ENCODE results near the gene PLCL1. TPM values are rescaled to one million over a fixed set of nuclear protein-coding genes. Genes with fewer than 3 reads are reported as not detected.

Gene PLCL1
- total RNA-seq, 1 donor from 2014 or later, result 0.04 TPM

DNA sequence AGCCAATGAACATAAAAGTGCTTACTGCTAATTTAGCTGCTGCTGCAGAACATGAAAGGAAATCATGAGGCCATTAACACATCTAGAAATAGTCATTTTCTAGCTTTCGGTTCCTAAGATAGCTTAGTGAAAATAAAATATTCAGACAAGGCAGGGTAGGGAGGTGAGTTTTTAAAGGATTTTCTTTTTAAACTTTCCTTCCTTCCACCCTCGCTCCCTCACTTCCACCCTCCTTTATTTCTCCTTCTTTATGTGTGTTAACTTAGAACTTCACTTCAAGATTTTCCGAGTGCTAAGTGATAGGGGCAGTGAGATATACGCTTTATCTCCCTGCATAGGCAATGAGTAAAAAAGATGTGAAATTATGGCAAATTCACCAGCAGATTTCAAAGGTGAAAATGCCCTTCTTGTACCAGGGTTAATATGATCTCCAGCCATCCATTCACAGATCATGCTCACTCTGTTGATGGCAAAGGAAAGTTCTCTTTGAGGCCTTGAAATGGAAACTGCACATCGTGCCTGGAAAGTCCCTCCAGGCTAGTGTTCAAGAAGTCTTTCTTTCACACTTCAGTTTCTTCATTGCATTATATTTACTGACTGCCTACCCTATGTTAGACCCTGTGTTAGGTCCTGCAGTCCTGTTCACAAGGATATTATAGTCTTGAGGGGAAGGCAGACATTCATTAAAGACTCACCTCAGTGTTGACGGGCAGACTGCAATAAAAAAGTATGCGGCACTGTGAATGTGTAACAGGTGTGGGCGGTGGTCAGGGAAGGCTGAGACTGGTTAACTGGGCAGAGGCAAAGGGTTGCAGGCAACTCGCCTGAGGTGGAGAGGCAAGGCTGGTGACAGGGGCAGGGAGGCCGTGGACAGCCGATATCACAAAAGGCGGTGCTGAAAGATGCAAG is 200.8 kb downstream of the PLCL1 start:
- Mint-ChIP-seq H3K4me3 (no peak overlapping the region), H3K27me3 (no peaks in the 10 kb centered on the region), H3K4me1 (no peaks in the 10 kb centered on the region), H3K9me3 (no peaks in the 10 kb centered on the region), H3K27ac (peak overlapping the region; percentile 47), H3K36me3 (ENCODE audit: low read depth) (no peaks in the 10 kb centered on the region)
- intact Hi-C loops (cut with micrococcal nuclease), result no loop called here
- ChIA-PET CTCF (no interaction called here), POLR2A (no interaction called here)
- TF ChIP-seq CTCF (IDR thresholded peaks at IDR 0.05), result no peak
- DNase-seq, result no peak
- no peak for ATAC-seq (ENCODE audit: low read depth)

- no peaks in the 10 kb centered on the region for H3K9me3 Mint-ChIP-seq
- TF ChIP-seq CTCF (IDR thresholded peaks at IDR 0.05), result no peak
- ATAC-seq (ENCODE audit: low read depth) (no peak), DNase-seq (no peak)
- ChIA-PET POLR2A (no interaction called here), CTCF (no interaction called here)
- no peaks in the 10 kb centered on the region for H3K4me1 Mint-ChIP-seq
- no peak overlapping the region for H3K4me3 Mint-ChIP-seq
- no peaks in the 10 kb centered on the region for H3K27me3 Mint-ChIP-seq
- no peaks in the 10 kb centered on the region for H3K36me3 Mint-ChIP-seq (ENCODE audit: low read depth)
- no peak overlapping the region for H3K27ac Mint-ChIP-seq
- intact Hi-C loops (cut with micrococcal nuclease), result no loop called here
Measured at GRCh38 chr2:198006733-198007132, 202.3 kb downstream of the PLCL1 start.

DNA sequence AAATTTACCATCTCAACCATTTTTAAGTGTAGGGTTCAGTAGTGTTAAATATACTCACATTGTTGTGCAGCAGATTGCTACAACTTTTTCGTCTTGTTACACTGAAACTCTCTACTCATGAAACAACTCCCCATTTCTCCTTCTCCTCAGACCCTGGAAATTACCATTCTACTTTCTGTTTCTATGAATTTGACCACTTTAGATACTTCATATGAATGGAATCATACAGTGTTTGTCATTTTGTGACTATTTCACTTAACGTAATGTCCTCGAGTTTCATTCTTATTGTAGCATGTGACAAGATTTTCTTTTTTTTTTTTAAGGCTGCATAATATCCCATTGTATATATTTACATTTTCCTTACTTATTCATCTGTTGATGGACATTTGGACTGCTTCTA is 203.8 kb downstream of the PLCL1 start:
- POLR2A ChIA-PET, result no interaction called here
- no peaks in the 10 kb centered on the region for H3K36me3 Mint-ChIP-seq (ENCODE audit: low read depth)
- CTCF ChIA-PET, result no interaction called here
- TF ChIP-seq CTCF (IDR thresholded peaks at IDR 0.05), result no peak
- H3K27me3 Mint-ChIP-seq, result no peaks in the 10 kb centered on the region
- no peak for DNase-seq
- H3K4me3 Mint-ChIP-seq, result no peak overlapping the region
- no peaks in the 10 kb centered on the region for H3K9me3 Mint-ChIP-seq
- H3K4me1 Mint-ChIP-seq, result no peaks in the 10 kb centered on the region
- H3K27ac Mint-ChIP-seq, result no peak overlapping the region
- no peak for ATAC-seq (ENCODE audit: low read depth)
- intact Hi-C loops (cut with micrococcal nuclease), result no loop called here

DNA sequence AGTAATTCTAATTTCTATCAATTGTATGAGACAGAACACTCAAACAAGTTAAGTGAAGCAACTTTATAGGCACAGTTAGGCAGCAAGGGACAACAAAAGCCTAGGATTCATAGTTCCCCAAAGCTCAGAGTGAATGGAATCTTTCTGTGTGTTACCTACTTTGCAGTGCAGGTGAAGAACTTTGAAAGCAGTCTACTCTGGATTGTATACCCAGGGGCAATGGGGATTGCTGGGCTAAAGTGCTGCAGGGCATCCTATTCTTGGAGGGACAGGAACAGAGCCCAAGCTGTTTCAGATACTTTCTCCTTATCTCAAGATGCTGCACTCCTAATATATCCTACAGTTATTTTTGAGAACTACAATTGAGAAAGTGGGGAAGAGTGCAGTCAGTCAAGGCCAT is 207.6 kb downstream of the PLCL1 start:
- TF ChIP-seq CTCF (IDR thresholded peaks at IDR 0.05), result no peak
- CTCF ChIA-PET, result no interaction called here
- Mint-ChIP-seq H3K27ac (no peak overlapping the region), H3K27me3 (no peaks in the 10 kb centered on the region), H3K36me3 (ENCODE audit: low read depth) (no peaks in the 10 kb centered on the region), H3K4me3 (no peak overlapping the region), H3K9me3 (no peaks in the 10 kb centered on the region), H3K4me1 (no peaks in the 10 kb centered on the region)
- intact Hi-C loops (cut with micrococcal nuclease), result no loop called here
- POLR2A ChIA-PET, result no interaction called here
- DNase-seq (no peak), ATAC-seq (ENCODE audit: low read depth) (no peak)

DNA sequence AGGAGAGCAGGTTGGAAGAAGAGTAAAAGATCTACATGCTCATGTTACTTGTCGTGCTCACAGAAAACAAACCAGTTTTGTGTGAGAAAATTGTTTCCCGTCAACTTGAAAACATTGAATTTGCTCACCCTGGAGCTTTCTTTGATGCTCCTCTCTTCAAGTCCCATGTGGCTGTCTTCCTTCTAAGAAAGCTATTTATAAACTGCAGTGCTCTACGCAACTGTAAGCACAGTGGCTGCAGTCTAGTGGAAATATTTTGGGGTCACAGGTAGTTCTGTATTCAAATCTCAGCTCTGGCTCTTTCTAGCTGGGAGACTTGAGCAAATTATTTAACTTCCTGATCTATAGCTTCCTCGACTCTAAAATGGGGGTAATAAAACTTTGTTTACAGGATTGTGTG is 211.8 kb downstream of the PLCL1 start:
- DNase-seq (no peak), ATAC-seq (ENCODE audit: low read depth) (no peak)
- Mint-ChIP-seq H3K27me3 (no peaks in the 10 kb centered on the region), H3K4me3 (no peak overlapping the region), H3K36me3 (ENCODE audit: low read depth) (no peaks in the 10 kb centered on the region), H3K27ac (no peak overlapping the region), H3K4me1 (no peaks in the 10 kb centered on the region), H3K9me3 (peaks cover 2% of the 10 kb centered on the region)
- POLR2A ChIA-PET, result no interaction called here
- TF ChIP-seq CTCF (IDR thresholded peaks at IDR 0.05), result no peak
- intact Hi-C loops (cut with micrococcal nuclease), result no loop called here
- CTCF ChIA-PET, result no interaction called here

Measured in activated B cell treated with CpG ODN at 0.5 μM for 24 hours (primary cell).